HG03342 (cell line): ENCODE results near the gene DNAAF6.

Source experiments
- ATAC-seq: cut with Tn5 transposase; IDR thresholded peaks from one replicate; pipeline ENCODE4 v1.9.1; 2021; ENCODE audit warnings: mild to moderate bottlenecking, moderate library complexity; ENCODE audit not compliant: unreplicated experiment

The DNAAF6 gene

GRCh38 chrX:107290019-107290418, 83.6 kb downstream of the DNAAF6 start:
- no peak for ATAC-seq

DNA sequence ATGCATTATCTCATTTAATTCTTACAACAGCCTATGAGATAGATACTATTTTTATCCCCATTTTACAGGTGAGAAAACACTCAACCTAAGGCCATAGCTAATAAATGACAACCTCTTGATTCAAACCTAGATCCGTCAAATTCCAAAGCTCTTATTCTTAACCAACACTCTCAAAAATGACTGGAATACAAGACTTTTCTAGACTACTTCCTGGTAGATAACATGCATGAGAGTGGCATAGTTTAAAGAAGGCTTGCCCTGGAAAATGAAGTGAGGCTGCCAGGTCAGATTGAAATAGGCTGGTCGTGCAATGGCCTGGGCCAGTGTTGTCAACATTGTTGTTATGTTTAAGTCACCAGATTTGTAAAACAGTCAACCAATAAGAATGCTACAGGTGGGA, 86.6 kb downstream of the DNAAF6 start:
- no peak for ATAC-seq
